BJ (cell line): ENCODE measurements around the gene CPSF4L. TPM values are rescaled to one million over a fixed set of nuclear protein-coding genes. Genes with fewer than 3 reads are reported as not detected.

Experiments used
- CTCF ChIA-PET: fragments of 350-600 bp; formaldehyde crosslinking; extraction: SDS; loops from one replicate; lab custom pipeline; 2021; ENCODE audit warnings: antibody characterized with exemption, inconsistent platforms; lab: Yijun Ruan, JAX
- POLR2A ChIA-PET: fragments of 300-600 bp; sonication (Branson Sonifier 250); formaldehyde crosslinking; extraction: SDS; loops from one replicate; lab custom pipeline; 2021; ENCODE audit warnings: antibody characterized with exemption; lab: Charles Lee
- DNase-seq: peaks from one replicate; pipeline ENCODE4 v3.0.0-alpha.2; 2011; ENCODE audit warnings: low read depth
- H3K27me3 ChIP-seq: 2 replicates; pipeline ENCODE4 v1.6.0; 2011; ENCODE audit warnings: low read length; ENCODE audit not compliant: control insufficient read depth, insufficient read depth
- H3K36me3 ChIP-seq: 2 replicates; pipeline ENCODE4 v1.5.1; 2011; ENCODE audit warnings: low read length; ENCODE audit not compliant: control insufficient read depth, insufficient read depth
- H3K4me3 ChIP-seq: 2 replicates; pipeline ENCODE4 v1.5.1; 2011; ENCODE audit warnings: low read depth, mild to moderate bottlenecking, control low read depth, low read length
- polyA plus RNA-seq: library from polyadenylated mRNA; depleted of rRNA; stranded (reverse); fragments of >200 nt; gene quantifications from 2 replicates; pipeline ENCODE4 v1.2.3, GENCODE V29; 2011
- TF ChIP-seq, protein P1 (sequence below): IDR thresholded peaks from 2 replicates; pipeline ENCODE4 v1.5.1; 2011; ENCODE audit warnings: low read depth, mild to moderate bottlenecking, control low read depth, inconsistent platforms, low read length, moderate library complexity; ENCODE audit not compliant: insufficient read depth

CPSF4L gene
- polyA plus RNA-seq, 1 experiment = 0.13 TPM

DNA sequence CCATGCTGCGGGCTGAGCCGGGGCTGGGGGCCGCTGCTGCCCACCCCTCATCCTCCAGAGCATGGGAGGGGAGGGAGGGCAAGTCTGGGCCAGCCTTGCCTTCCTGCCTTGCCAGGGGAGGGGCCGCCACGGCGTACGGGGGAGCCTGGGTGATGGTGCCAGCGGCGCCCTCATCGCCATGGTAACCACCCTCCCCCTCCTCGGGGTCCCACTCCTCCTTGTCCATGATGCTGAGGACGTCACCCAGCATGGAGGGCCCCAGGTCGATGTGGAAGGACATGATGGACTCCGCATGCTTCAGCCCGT lies 23.9 kb upstream of the CPSF4L start:
- ChIA-PET POLR2A (no interaction called here), CTCF (interaction anchor here (2.0 kb wide), 1 partner anchor 84 kb away, joined by 12 read pairs; no protein-coding TSS in a partner anchor)
- TF ChIP-seq, protein P1, sequence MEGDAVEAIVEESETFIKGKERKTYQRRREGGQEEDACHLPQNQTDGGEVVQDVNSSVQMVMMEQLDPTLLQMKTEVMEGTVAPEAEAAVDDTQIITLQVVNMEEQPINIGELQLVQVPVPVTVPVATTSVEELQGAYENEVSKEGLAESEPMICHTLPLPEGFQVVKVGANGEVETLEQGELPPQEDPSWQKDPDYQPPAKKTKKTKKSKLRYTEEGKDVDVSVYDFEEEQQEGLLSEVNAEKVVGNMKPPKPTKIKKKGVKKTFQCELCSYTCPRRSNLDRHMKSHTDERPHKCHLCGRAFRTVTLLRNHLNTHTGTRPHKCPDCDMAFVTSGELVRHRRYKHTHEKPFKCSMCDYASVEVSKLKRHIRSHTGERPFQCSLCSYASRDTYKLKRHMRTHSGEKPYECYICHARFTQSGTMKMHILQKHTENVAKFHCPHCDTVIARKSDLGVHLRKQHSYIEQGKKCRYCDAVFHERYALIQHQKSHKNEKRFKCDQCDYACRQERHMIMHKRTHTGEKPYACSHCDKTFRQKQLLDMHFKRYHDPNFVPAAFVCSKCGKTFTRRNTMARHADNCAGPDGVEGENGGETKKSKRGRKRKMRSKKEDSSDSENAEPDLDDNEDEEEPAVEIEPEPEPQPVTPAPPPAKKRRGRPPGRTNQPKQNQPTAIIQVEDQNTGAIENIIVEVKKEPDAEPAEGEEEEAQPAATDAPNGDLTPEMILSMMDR = no peak
- H3K4me3 ChIP-seq = no peak overlapping the region
- no peak for DNase-seq
- H3K27me3 ChIP-seq = no peaks in the 10 kb centered on the region
- H3K36me3 ChIP-seq = peaks cover 24% of the 10 kb centered on the region

DNA sequence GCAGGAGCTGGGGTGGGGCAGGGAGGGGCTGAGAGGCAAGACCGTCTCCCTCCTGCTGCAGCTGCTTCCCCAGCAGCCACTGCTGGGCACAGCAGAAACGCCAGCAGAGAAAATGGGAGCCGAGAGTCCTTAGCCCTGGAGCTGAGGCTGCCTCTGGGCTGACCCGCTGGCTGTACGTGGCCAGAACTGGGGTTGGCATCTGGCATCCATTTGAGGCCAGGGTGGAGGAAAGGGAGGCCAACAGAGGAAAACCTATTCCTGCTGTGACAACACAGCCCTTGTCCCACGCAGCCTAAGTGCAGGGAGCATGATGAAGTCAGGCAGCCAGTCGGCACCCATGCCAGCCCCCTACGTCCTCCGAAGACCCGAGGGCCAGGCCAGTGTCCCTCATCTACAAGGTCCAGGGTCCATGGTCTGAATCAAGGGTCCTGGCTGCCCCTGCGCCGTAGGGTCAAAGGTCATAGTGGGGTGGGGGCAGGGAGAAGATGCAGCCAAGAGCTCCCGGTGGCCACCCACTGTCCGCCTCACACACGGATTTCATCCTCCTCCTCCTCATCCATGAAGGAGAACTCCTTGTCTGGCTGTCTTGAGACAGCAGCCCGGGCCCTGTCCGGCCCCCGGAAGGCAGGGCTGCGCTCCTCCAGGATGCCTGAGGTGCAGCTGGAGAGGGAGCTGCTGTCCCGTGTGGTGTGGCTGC lies 23.4 kb upstream of the CPSF4L start:
- POLR2A ChIA-PET = no interaction called here
- CTCF ChIA-PET = interaction anchor here (0.6 to 2.0 kb wide), 3 partner anchors 85 to 891 kb away, joined by 3 to 12 read pairs (median 9); no protein-coding TSS in a partner anchor

DNA sequence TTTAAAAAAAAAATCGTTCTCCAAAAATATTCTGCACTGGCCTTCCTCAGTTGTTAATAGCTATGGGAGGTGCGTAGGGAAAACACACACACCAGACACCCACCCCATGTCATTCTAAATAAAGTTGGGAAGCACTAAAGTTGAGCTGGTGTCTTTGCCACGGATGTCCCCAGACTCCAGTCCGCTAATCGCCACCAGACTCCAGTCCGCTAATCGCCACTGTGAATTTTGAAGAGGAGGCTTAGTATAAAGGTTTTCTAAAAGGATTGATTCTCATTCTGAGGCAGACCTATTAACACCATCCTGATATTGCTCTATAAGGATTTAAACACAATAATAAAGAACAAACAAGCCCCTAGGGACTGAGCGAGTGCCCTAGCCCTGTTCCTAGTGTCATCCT lies 22.7 kb upstream of the CPSF4L start:
- no peak for DNase-seq
- POLR2A ChIA-PET = no interaction called here
- H3K4me3 ChIP-seq = no peak overlapping the region

More for the DNA sequence above, 23.4 kb upstream of the CPSF4L start:
- TF ChIP-seq, protein P1 = no peak
- no peak for DNase-seq
- H3K27me3 ChIP-seq = no peaks in the 10 kb centered on the region
- H3K4me3 ChIP-seq = no peak overlapping the region
- H3K36me3 ChIP-seq = peaks cover 24% of the 10 kb centered on the region

DNA sequence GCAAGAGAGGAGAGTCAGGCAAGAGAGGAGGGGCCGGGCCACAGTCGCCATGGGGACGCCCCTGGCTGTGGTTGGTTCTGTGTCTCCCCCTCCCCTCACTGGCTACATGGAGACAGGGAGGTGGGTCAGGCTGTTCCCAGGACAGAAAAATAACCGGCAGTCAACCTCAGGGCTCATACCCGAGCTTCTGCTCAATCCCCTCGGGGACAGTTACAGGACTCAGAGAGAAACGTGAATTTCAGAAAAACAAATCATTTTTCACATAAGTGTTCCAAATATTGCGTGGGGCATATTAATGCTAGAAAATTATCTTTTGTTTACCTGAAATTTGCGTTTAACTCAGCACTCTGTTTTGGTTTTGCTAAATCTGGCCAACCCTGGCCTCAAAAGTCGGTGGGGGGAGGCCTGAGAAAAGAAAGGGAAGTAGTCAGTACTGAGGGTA lies 22.2 kb upstream of the CPSF4L start:
- POLR2A ChIA-PET = no interaction called here
- TF ChIP-seq, protein P1 = no peak
- no peak overlapping the region for H3K4me3 ChIP-seq

More for the DNA sequence above, 22.7 kb upstream of the CPSF4L start:
- CTCF ChIA-PET = interaction anchor here (0.6 to 2.0 kb wide), 4 partner anchors 29 to 892 kb away, joined by 3 to 12 read pairs (median 7); no protein-coding TSS in a partner anchor
- Histone ChIP-seq H3K27me3 (no peaks in the 10 kb centered on the region), H3K36me3 (peaks cover 25% of the 10 kb centered on the region)
- TF ChIP-seq, protein P1 = no peak

DNA sequence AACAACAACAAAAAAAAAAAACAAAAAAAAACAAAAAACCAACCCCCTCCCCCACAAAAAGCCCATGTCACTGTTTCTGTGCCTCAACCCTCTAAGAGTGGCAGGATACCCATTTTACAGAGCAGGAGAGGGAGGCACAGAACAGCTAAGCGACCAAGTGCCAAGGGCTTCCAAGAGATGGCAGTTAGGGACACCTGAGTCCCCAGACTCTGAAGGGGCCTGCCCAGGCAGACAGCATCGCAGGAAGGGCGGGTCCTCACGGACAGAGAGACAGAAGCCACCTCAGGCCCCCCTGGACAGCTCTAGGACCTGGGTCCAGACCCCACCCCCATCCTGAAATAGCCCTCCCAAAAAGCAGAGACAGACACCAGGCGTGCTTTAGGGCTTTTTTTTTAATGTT lies 21.6 kb upstream of the CPSF4L start:
- H3K36me3 ChIP-seq = peaks cover 25% of the 10 kb centered on the region
- TF ChIP-seq, protein P1 = no peak
- DNase-seq = no peak
- H3K4me3 ChIP-seq = no peak overlapping the region
- POLR2A ChIA-PET = no interaction called here
- CTCF ChIA-PET = interaction anchor here (1.3 kb wide), 1 partner anchor 28 kb away, joined by 5 read pairs; no protein-coding TSS in a partner anchor
- no peaks in the 10 kb centered on the region for H3K27me3 ChIP-seq

More for the DNA sequence above, 22.2 kb upstream of the CPSF4L start:
- DNase-seq = no peak
- CTCF ChIA-PET = interaction anchor here (1.2 to 2.0 kb wide), 3 partner anchors 29 to 146 kb away, joined by 3 to 12 read pairs (median 5); no protein-coding TSS in a partner anchor
- Histone ChIP-seq H3K36me3 (peaks cover 25% of the 10 kb centered on the region), H3K27me3 (no peaks in the 10 kb centered on the region)
